OCI-LY7 (cell line): Measurements from ENCODE around the gene CDH23. TPM values are rescaled to one million over a fixed set of nuclear protein-coding genes. Genes with fewer than 3 reads are reported as not detected.

Experiments used
- BruUV-seq: library from RNA; stranded (reverse); fragments of 400-500 nt; replicated peaks from 2 replicates; lab custom pipeline; 2021; lab: Mats Ljungman, UMichigan
- CTCF ChIA-PET: fragments of 300-600 bp; sonication (Branson Sonifier 250); formaldehyde crosslinking; loops from one replicate; lab custom pipeline; 2022; ENCODE audit warnings: antibody characterized with exemption; ENCODE audit not compliant: unreplicated experiment; lab: Charles Lee
- POLR2A ChIA-PET: fragments of 300-600 bp; sonication (Branson Sonifier 250); formaldehyde crosslinking; loops from one replicate; lab custom pipeline; 2022; ENCODE audit warnings: antibody characterized with exemption; lab: Charles Lee
- DNase-seq: peaks from one replicate; pipeline ENCODE4 v3.0.0-alpha.2; 2015; ENCODE audit warnings: low spot score
- H2AFZ ChIP-seq: fragments of 200-600 bp; sonication (generic), shearing (Covaris generic); 2 replicates; pipeline ENCODE4 v1.6.1; 2014; ENCODE audit warnings: mild to moderate bottlenecking, antibody characterized with exemption, low read length, moderate library complexity
- H3K27ac ChIP-seq: fragments of 200-600 bp; sonication (generic); 2 replicates; pipeline ENCODE4 v1.5.1; 2014; ENCODE audit warnings: mixed run types, low read depth, mild to moderate bottlenecking, moderate library complexity, low read length, inconsistent platforms; ENCODE audit not compliant: poor library complexity, severe bottlenecking
- H3K36me3 ChIP-seq: fragments of 200-600 bp; sonication (generic); 2 replicates; pipeline ENCODE4 v1.6.1; 2014; ENCODE audit warnings: mild to moderate bottlenecking, antibody characterized with exemption, low read length, moderate library complexity, mixed read lengths; ENCODE audit not compliant: insufficient read depth
- H3K4me1 ChIP-seq: fragments of 200-600 bp; sonication (generic); 2 replicates; pipeline ENCODE4 v1.5.1; 2014; ENCODE audit warnings: mild to moderate bottlenecking, low read length; ENCODE audit not compliant: insufficient read depth, poor library complexity, severe bottlenecking
- H3K4me2 ChIP-seq: fragments of 200-600 bp; sonication (generic); 2 replicates; pipeline ENCODE4 v1.6.1; 2014; ENCODE audit warnings: mild to moderate bottlenecking, low read length
- H3K4me3 ChIP-seq: fragments of 200-600 bp; sonication (generic); 2 replicates; pipeline ENCODE4 v1.5.1; 2014; ENCODE audit warnings: mild to moderate bottlenecking, low read depth, low read length; ENCODE audit not compliant: poor library complexity, severe bottlenecking
- H3K79me2 ChIP-seq: fragments of 200-600 bp; sonication (generic); 2 replicates; pipeline ENCODE4 v1.6.1; 2016; ENCODE audit warnings: low read depth, mild to moderate bottlenecking, low read length, moderate library complexity, mixed read lengths; ENCODE audit not compliant: insufficient read depth
- H3K9me2 ChIP-seq: fragments of 200-600 bp; sonication (generic); 2 replicates; pipeline ENCODE4 v1.6.1; 2016; ENCODE audit warnings: mild to moderate bottlenecking, low read length, mixed read lengths; ENCODE audit not compliant: insufficient read depth
- H3K9me3 ChIP-seq: fragments of 200-600 bp; sonication (generic); 2 replicates; pipeline ENCODE4 v1.6.1; 2014; ENCODE audit warnings: mild to moderate bottlenecking, mixed run types, low read length, mixed read lengths
- H4K20me1 ChIP-seq: fragments of 200-600 bp; sonication (generic); 2 replicates; pipeline ENCODE4 v1.6.1; 2014; ENCODE audit warnings: mild to moderate bottlenecking, antibody characterized with exemption, low read length, moderate library complexity, mixed read lengths; ENCODE audit not compliant: insufficient read depth
- CTCF ChIP-seq: fragments of 200-600 bp; sonication (generic); conservative IDR thresholded peaks from 2 replicates; pipeline ENCODE4 v1.5.1; 2014; ENCODE audit warnings: mild to moderate bottlenecking, antibody characterized with exemption, low read length, moderate library complexity, mixed read lengths
- EZH2phosphoT487 ChIP-seq: fragments of 200-600 bp; sonication (generic); IDR thresholded peaks from 2 replicates; pipeline ENCODE4 v1.6.1; 2018; ENCODE audit warnings: low read depth, borderline replicate concordance, mild to moderate bottlenecking, mixed run types, antibody characterized with exemption, low read length, moderate library complexity, mixed read lengths
- intact Hi-C: fragments of 100-400 bp; cut with micrococcal nuclease; formaldehyde crosslinking; loops from one replicate; pipeline ENCODE4 v1.10.0; 2022; ENCODE audit not compliant: unreplicated experiment
- total RNA-seq, 2 experiments: library from RNA; depleted of rRNA in 1 of 2; stranded (reverse); fragments of >200 nt in 1 of 2; shearing (Covaris generic) in 1 of 2; gene quantifications; 2 replicates each; pipeline ENCODE4 v1.2.3, GENCODE V29; 2014 to 2022

Gene CDH23
- total RNA-seq, 2 experiments from 2014 or later = 0.92 to 9.9 TPM

- CTCF ChIA-PET = interaction anchor here (0.5 kb wide), 1 partner anchor 164 kb away, joined by 3 read pairs; no protein-coding TSS in a partner anchor
- Histone ChIP-seq H3K9me2 (no peaks in the 10 kb centered on the region), H3K36me3 (no peaks in the 10 kb centered on the region), H4K20me1 (no peaks in the 10 kb centered on the region), H3K27ac (no peak overlapping the region), H2AFZ (no peak overlapping the region), H3K79me2 (no peaks in the 10 kb centered on the region), H3K4me2 (no peak overlapping the region), H3K9me3 (no peaks in the 10 kb centered on the region), H3K4me3 (no peak overlapping the region), H3K4me1 (peaks cover 8% of the 10 kb centered on the region)
- no peak for DNase-seq
- POLR2A ChIA-PET = no interaction called here
- intact Hi-C loops = no loop called here
- TF ChIP-seq EZH2phosphoT487 (no peak), CTCF (no peak)
- BruUV-seq = no TSS peak
These were observed 137.2 kb downstream of the CDH23 start for GRCh38 chr10:71533936-71534335.

DNA sequence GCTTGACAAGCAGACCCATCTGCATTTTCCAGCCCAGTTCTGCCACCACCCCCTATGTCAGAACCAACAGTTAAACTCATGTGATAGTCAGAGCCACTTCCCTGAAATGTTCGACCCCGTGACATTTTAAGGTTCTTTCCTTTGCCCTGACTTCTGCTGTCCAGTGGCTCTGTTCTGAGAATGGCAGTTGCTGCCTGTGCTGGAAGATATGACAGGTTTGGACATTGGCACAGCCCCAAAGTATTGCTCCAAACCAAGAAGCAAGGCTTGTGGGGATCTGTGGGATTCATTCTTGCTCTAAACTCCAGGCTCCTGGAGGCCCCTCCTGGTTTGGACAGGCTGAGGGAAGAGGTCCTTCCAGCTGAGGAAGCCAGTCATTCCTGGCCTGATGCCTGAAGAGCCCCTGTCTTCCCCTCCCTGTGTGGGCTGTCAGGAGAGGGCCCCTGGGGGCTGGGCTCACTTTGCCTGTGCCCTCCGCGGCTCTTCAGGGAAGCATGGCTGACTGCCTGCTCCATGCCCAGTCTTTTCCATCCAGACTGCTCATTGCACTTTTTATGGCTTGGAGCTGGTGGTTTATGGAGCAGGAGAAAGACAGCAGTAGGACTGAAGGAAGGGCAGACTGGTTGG is 138.0 kb downstream of the CDH23 start:
- Histone ChIP-seq H3K36me3 (no peaks in the 10 kb centered on the region), H3K4me1 (peaks cover 8% of the 10 kb centered on the region), H3K4me3 (no peak overlapping the region), H3K79me2 (no peaks in the 10 kb centered on the region), H3K4me2 (no peak overlapping the region), H2AFZ (no peak overlapping the region), H4K20me1 (no peaks in the 10 kb centered on the region), H3K27ac (no peak overlapping the region), H3K9me2 (no peaks in the 10 kb centered on the region), H3K9me3 (no peaks in the 10 kb centered on the region)
- ChIA-PET POLR2A (interaction anchor here (0.5 kb wide), 1 partner anchor 200 kb away, joined by 3 read pairs; no protein-coding TSS in a partner anchor), CTCF (no interaction called here)
- no TSS peak for BruUV-seq
- DNase-seq = no peak
- no peak for TF ChIP-seq CTCF
- intact Hi-C loops = no loop called here

GRCh38 chr10:71536332-71536731 is 139.6 kb downstream of the CDH23 start:
- Histone ChIP-seq H3K79me2 (no peaks in the 10 kb centered on the region), H3K27ac (no peak overlapping the region), H3K9me3 (no peaks in the 10 kb centered on the region), H3K4me2 (no peak overlapping the region), H3K9me2 (no peaks in the 10 kb centered on the region), H3K4me1 (peaks cover 7% of the 10 kb centered on the region), H2AFZ (no peak overlapping the region), H3K36me3 (no peaks in the 10 kb centered on the region), H3K4me3 (no peak overlapping the region), H4K20me1 (no peaks in the 10 kb centered on the region)
- intact Hi-C loops = no loop called here
- POLR2A ChIA-PET = no interaction called here
- TF ChIP-seq EZH2phosphoT487 = no peak
- no peak for TF ChIP-seq CTCF
- BruUV-seq = no TSS peak
- CTCF ChIA-PET = no interaction called here
- no peak for DNase-seq
